Astrocyte (in vitro differentiated cells and primary cell): ENCODE data around the gene TUB.

ENCODE experiments used
- EZH2 ChIP-seq: IDR thresholded peaks from 2 replicates; pipeline ENCODE4 v1.6.1; 2012; ENCODE audit warnings: mild to moderate bottlenecking, low read length, inconsistent platforms; ENCODE audit not compliant: insufficient read depth
- TF ChIP-seq, protein P1 (sequence below): IDR thresholded peaks from 2 replicates; pipeline ENCODE4 v1.5.1; 2011; ENCODE audit warnings: low read depth, mild to moderate bottlenecking, inconsistent platforms, low read length, moderate library complexity; ENCODE audit not compliant: insufficient read depth

- TF ChIP-seq, protein P1, sequence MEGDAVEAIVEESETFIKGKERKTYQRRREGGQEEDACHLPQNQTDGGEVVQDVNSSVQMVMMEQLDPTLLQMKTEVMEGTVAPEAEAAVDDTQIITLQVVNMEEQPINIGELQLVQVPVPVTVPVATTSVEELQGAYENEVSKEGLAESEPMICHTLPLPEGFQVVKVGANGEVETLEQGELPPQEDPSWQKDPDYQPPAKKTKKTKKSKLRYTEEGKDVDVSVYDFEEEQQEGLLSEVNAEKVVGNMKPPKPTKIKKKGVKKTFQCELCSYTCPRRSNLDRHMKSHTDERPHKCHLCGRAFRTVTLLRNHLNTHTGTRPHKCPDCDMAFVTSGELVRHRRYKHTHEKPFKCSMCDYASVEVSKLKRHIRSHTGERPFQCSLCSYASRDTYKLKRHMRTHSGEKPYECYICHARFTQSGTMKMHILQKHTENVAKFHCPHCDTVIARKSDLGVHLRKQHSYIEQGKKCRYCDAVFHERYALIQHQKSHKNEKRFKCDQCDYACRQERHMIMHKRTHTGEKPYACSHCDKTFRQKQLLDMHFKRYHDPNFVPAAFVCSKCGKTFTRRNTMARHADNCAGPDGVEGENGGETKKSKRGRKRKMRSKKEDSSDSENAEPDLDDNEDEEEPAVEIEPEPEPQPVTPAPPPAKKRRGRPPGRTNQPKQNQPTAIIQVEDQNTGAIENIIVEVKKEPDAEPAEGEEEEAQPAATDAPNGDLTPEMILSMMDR = no peak
- no peak for TF ChIP-seq EZH2
Measured at GRCh38 chr11:8127447-8127846, 46.4 kb downstream of the TUB start.
